ENCODE measurements around the gene PKD1L1. TPM values are rescaled to one million over a fixed set of nuclear protein-coding genes. Genes with fewer than 3 reads are reported as not detected.

Gene PKD1L1
- total and polyA plus RNA-seq, 4 donors, result 0.26 to 1.1 (median 0.55) TPM

DNA sequence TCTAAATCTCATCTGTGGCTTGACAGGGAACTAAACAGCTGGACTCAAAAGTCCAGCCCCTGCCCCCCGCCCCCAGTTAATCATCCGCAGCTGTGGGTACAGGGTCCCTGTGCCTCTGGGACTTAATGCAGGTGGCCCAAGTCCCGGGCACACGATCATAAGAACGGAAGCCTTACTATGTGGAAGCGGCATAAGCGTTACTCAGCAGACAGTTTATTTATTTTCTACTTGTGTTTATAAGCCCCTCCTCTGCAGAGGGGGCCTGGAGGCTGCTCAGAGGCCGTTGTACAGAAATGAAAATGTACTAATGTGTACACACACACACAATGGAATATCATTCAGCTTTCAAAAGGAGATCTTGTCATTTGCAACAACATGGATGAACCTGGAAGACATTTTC is 208.4 kb downstream of the PKD1L1 start:
- Histone ChIP-seq H3K4me1 (ENCODE audit: control insufficient read depth in 5 of 5, insufficient read depth in 5 of 5, low read length in 5 of 5) (peaks cover 0 to 25% (median 0%) of the 10 kb centered on the region in 5 donors), H3K27me3 (ENCODE audit: control insufficient read depth in 3 of 3, insufficient read depth in 3 of 3, low read length in 2 of 3) (no peaks in the 10 kb centered on the region), H3K4me3 (no peak overlapping the region), H3K27ac (ENCODE audit: low read depth in 1 of 2, low read length in 1 of 2) (no peak overlapping the region), H3K9me3 (ENCODE audit: control insufficient read depth in 4 of 4, insufficient read depth in 3 of 4, low read length in 3 of 4) (peaks cover 0 to 2% (median 0%) of the 10 kb centered on the region in 4 donors), H3K36me3 (ENCODE audit: control insufficient read depth in 4 of 4, insufficient read depth in 4 of 4, low read length in 4 of 4) (no peaks in the 10 kb centered on the region), H3K9ac (ENCODE audit: insufficient read depth in 1 of 2, low read length in 2 of 2) (no peak overlapping the region)
- TF ChIP-seq, protein P1, sequence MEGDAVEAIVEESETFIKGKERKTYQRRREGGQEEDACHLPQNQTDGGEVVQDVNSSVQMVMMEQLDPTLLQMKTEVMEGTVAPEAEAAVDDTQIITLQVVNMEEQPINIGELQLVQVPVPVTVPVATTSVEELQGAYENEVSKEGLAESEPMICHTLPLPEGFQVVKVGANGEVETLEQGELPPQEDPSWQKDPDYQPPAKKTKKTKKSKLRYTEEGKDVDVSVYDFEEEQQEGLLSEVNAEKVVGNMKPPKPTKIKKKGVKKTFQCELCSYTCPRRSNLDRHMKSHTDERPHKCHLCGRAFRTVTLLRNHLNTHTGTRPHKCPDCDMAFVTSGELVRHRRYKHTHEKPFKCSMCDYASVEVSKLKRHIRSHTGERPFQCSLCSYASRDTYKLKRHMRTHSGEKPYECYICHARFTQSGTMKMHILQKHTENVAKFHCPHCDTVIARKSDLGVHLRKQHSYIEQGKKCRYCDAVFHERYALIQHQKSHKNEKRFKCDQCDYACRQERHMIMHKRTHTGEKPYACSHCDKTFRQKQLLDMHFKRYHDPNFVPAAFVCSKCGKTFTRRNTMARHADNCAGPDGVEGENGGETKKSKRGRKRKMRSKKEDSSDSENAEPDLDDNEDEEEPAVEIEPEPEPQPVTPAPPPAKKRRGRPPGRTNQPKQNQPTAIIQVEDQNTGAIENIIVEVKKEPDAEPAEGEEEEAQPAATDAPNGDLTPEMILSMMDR (IDR thresholded peaks at IDR 0.05; ENCODE audit: control extremely low read depth, extremely low read depth), result no peak
- DNase-seq (peak; percentile 46 to 68 (median 63)), ATAC-seq (ENCODE audit: insufficient read depth, low FRiP score) (no peak)
- 68 to 80% methylated on average over 8 of the region's 8 CpGs for WGBS, 2 donors

DNA sequence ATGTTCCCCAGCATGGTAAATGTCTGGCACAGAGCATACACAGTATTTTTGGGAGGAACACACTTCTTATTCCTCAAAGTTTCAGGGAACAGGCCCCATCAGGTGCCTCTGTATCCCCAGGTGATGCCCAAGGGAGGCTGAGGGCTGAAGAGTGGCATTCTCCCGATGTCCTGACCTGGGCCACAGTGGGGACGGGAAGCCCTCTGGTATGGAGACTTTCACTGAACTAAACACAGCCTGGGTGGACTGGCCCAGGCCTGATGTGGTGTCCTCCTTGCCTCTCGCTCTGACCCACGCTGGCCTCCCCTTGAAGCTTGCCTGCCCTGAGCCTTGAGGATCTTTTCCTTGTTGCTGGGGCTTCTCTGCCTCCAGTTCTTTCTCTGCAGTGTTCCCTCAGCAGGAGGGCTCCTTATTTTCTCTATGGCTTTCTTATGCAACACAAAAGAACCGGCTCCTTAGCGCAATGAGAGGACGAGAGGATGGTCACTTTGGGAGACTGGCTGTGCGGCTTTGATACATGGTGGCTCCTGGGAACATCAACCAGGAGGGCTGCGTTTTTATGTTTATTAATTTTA is 208.9 kb downstream of the PKD1L1 start:
- no peaks in the 10 kb centered on the region for H3K36me3 ChIP-seq (ENCODE audit: control insufficient read depth in 4 of 4, insufficient read depth in 4 of 4, low read length in 4 of 4)
- ATAC-seq (ENCODE audit: insufficient read depth, low FRiP score), result no peak
- TF ChIP-seq, protein P1 (IDR thresholded peaks at IDR 0.05; ENCODE audit: control extremely low read depth, extremely low read depth), result no peak
- DNase-seq, result no peak
- H3K9ac ChIP-seq (ENCODE audit: insufficient read depth in 1 of 2, low read length in 2 of 2), result no peak overlapping the region
- peaks cover 0 to 25% (median 2%) of the 10 kb centered on the region in 5 donors for H3K4me1 ChIP-seq (ENCODE audit: control insufficient read depth in 5 of 5, insufficient read depth in 5 of 5, low read length in 5 of 5)
- no peaks in the 10 kb centered on the region for H3K27me3 ChIP-seq (ENCODE audit: control insufficient read depth in 3 of 3, insufficient read depth in 3 of 3, low read length in 2 of 3)
- peaks cover 0 to 2% (median 0%) of the 10 kb centered on the region in 4 donors for H3K9me3 ChIP-seq (ENCODE audit: control insufficient read depth in 4 of 4, insufficient read depth in 3 of 4, low read length in 3 of 4)
- whole genome bisulfite sequencing, 2 donors, result 76 to 92% methylated on average over 9 of the region's 9 CpGs
- H3K27ac ChIP-seq (ENCODE audit: low read depth in 1 of 2, low read length in 1 of 2), result no peak overlapping the region
- no peak overlapping the region for H3K4me3 ChIP-seq

DNA sequence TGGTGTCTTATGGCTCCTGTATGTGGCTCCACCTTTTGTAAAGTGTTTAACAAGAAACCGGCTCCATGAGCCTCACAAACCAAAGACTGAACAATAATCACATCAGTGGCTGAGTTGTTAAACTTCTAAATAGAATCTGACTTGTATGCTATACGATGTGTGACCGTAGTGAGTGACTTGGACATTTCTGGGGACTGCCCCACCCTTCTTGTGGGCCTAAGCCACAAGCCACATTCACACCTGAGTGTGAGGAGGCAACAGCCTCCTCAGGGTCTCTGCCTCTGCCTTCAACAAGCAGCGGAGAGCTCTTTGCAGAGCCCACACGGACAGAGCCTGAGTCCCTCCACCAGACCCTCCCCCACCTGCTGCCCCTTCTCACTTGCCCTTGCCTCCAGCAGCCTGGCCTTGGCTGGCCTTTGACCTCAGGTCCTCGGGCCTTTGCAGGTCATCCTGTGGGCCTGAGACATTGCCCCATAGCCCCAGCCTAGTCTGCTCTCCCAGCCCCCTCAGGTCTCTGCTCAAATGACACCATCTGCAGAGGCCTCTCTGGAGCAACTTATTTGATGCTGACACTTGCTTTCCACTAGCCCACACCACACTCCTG is 209.6 kb downstream of the PKD1L1 start:
- Histone ChIP-seq H3K27me3 (ENCODE audit: control insufficient read depth in 3 of 3, insufficient read depth in 3 of 3, low read length in 2 of 3) (no peaks in the 10 kb centered on the region), H3K27ac (ENCODE audit: low read depth in 1 of 2, low read length in 1 of 2) (no peak overlapping the region), H3K36me3 (ENCODE audit: control insufficient read depth in 4 of 4, insufficient read depth in 4 of 4, low read length in 4 of 4) (no peaks in the 10 kb centered on the region), H3K4me1 (ENCODE audit: control insufficient read depth in 5 of 5, insufficient read depth in 5 of 5, low read length in 5 of 5) (peaks cover 0 to 19% (median under 1%) of the 10 kb centered on the region in 5 donors), H3K9ac (ENCODE audit: insufficient read depth in 1 of 2, low read length in 2 of 2) (no peak overlapping the region), H3K9me3 (ENCODE audit: control insufficient read depth in 4 of 4, insufficient read depth in 3 of 4, low read length in 3 of 4) (peaks cover 0 to 2% (median 0%) of the 10 kb centered on the region in 4 donors), H3K4me3 (no peak overlapping the region)
- ATAC-seq (ENCODE audit: insufficient read depth, low FRiP score), result no peak
- TF ChIP-seq, protein P1 (IDR thresholded peaks at IDR 0.05; ENCODE audit: control extremely low read depth, extremely low read depth), result no peak
- WGBS, 2 donors, result 86 to 87% methylated on average over 6 of the region's 6 CpGs
- no peak for DNase-seq

All from lung (tissue), 12 donors.